Neuron (in vitro differentiated cells): ENCODE measurements around the gene NOS1AP.

Source experiments
- H2AFZ ChIP-seq: one replicate; pipeline ENCODE4 v1.6.1; 2013; ENCODE audit warnings: low read depth, mild to moderate bottlenecking, inconsistent platforms, low read length, moderate library complexity
- H3K27me3 ChIP-seq: one replicate; pipeline ENCODE4 v1.6.1; 2013; ENCODE audit warnings: low read length; ENCODE audit not compliant: insufficient read depth
- H3K36me3 ChIP-seq: one replicate; pipeline ENCODE4 v1.6.1; 2013; ENCODE audit warnings: low read length; ENCODE audit not compliant: insufficient read depth
- H3K4me1 ChIP-seq: one replicate; pipeline ENCODE4 v1.6.1; 2013; ENCODE audit warnings: low read length; ENCODE audit not compliant: insufficient read depth
- H3K4me3 ChIP-seq: 2 replicates; pipeline ENCODE4 v1.5.1; 2013; ENCODE audit warnings: mild to moderate bottlenecking, low read length, moderate library complexity
- H3K9me3 ChIP-seq: one replicate; pipeline ENCODE4 v1.6.1; 2013; ENCODE audit warnings: low read length

NOS1AP gene

GRCh38 chr1:162314206-162314605 lies 244.7 kb downstream of the NOS1AP start:
- Histone ChIP-seq H3K36me3 (no peaks in the 10 kb centered on the region), H3K4me3 (no peak overlapping the region), H3K27me3 (no peaks in the 10 kb centered on the region), H3K9me3 (no peaks in the 10 kb centered on the region), H2AFZ (no peak overlapping the region), H3K4me1 (peaks cover 19% of the 10 kb centered on the region)

- Histone ChIP-seq H2AFZ (no peak overlapping the region), H3K36me3 (no peaks in the 10 kb centered on the region), H3K9me3 (no peaks in the 10 kb centered on the region), H3K4me1 (peaks cover 11% of the 10 kb centered on the region), H3K4me3 (no peak overlapping the region), H3K27me3 (no peaks in the 10 kb centered on the region)
These were observed 246.2 kb downstream of the NOS1AP start for GRCh38 chr1:162315673-162316072.

GRCh38 chr1:162316187-162316586 lies 246.7 kb downstream of the NOS1AP start:
- no peak overlapping the region for H3K4me3 ChIP-seq
- no peaks in the 10 kb centered on the region for H3K27me3 ChIP-seq
- no peaks in the 10 kb centered on the region for H3K36me3 ChIP-seq
- H3K9me3 ChIP-seq = no peaks in the 10 kb centered on the region
- H3K4me1 ChIP-seq = peaks cover 6% of the 10 kb centered on the region
- H2AFZ ChIP-seq = no peak overlapping the region

- peaks cover 6% of the 10 kb centered on the region for H3K4me1 ChIP-seq
- no peaks in the 10 kb centered on the region for H3K27me3 ChIP-seq
- no peak overlapping the region for H3K4me3 ChIP-seq
- H3K36me3 ChIP-seq = no peaks in the 10 kb centered on the region
- no peak overlapping the region for H2AFZ ChIP-seq
- H3K9me3 ChIP-seq = no peaks in the 10 kb centered on the region
These were observed 248.1 kb downstream of the NOS1AP start for GRCh38 chr1:162317621-162318020.

- Histone ChIP-seq H3K27me3 (no peaks in the 10 kb centered on the region), H3K4me3 (no peak overlapping the region), H3K9me3 (no peaks in the 10 kb centered on the region), H3K36me3 (no peaks in the 10 kb centered on the region), H2AFZ (no peak overlapping the region), H3K4me1 (peaks cover 6% of the 10 kb centered on the region)
These were observed 250.1 kb downstream of the NOS1AP start for GRCh38 chr1:162319493-162320175.

- no peak overlapping the region for H2AFZ ChIP-seq
- H3K9me3 ChIP-seq = no peaks in the 10 kb centered on the region
- H3K27me3 ChIP-seq = no peaks in the 10 kb centered on the region
- H3K36me3 ChIP-seq = no peaks in the 10 kb centered on the region
- H3K4me1 ChIP-seq = peaks cover 6% of the 10 kb centered on the region
- no peak overlapping the region for H3K4me3 ChIP-seq
These were observed 252.4 kb downstream of the NOS1AP start for GRCh38 chr1:162321809-162322422.

GRCh38 chr1:162323023-162323422 lies 253.5 kb downstream of the NOS1AP start:
- Histone ChIP-seq H3K27me3 (no peaks in the 10 kb centered on the region), H3K4me3 (no peak overlapping the region), H3K9me3 (no peaks in the 10 kb centered on the region), H3K4me1 (peaks cover 2% of the 10 kb centered on the region), H2AFZ (no peak overlapping the region), H3K36me3 (no peaks in the 10 kb centered on the region)

GRCh38 chr1:162324396-162324795 lies 254.9 kb downstream of the NOS1AP start:
- Histone ChIP-seq H3K4me3 (no peak overlapping the region), H3K27me3 (no peaks in the 10 kb centered on the region), H3K9me3 (no peaks in the 10 kb centered on the region), H3K36me3 (no peaks in the 10 kb centered on the region), H3K4me1 (no peaks in the 10 kb centered on the region), H2AFZ (no peak overlapping the region)

GRCh38 chr1:162326559-162326958 lies 257.1 kb downstream of the NOS1AP start:
- no peak overlapping the region for H2AFZ ChIP-seq
- H3K4me1 ChIP-seq = no peaks in the 10 kb centered on the region
- no peaks in the 10 kb centered on the region for H3K27me3 ChIP-seq
- H3K36me3 ChIP-seq = no peaks in the 10 kb centered on the region
- no peak overlapping the region for H3K4me3 ChIP-seq
- no peaks in the 10 kb centered on the region for H3K9me3 ChIP-seq

- Histone ChIP-seq H3K36me3 (no peaks in the 10 kb centered on the region), H3K4me1 (no peaks in the 10 kb centered on the region), H3K27me3 (no peaks in the 10 kb centered on the region), H2AFZ (no peak overlapping the region), H3K4me3 (no peak overlapping the region), H3K9me3 (no peaks in the 10 kb centered on the region)
These were observed 257.8 kb downstream of the NOS1AP start for GRCh38 chr1:162327144-162327787.

GRCh38 chr1:162327788-162328165 lies 258.3 kb downstream of the NOS1AP start:
- Histone ChIP-seq H3K9me3 (no peaks in the 10 kb centered on the region), H3K27me3 (no peaks in the 10 kb centered on the region), H3K36me3 (no peaks in the 10 kb centered on the region), H3K4me1 (no peaks in the 10 kb centered on the region), H2AFZ (no peak overlapping the region), H3K4me3 (no peak overlapping the region)

- H3K4me1 ChIP-seq = peaks cover 5% of the 10 kb centered on the region
- H3K36me3 ChIP-seq = no peaks in the 10 kb centered on the region
- no peak overlapping the region for H3K4me3 ChIP-seq
- no peaks in the 10 kb centered on the region for H3K9me3 ChIP-seq
- H2AFZ ChIP-seq = no peak overlapping the region
- no peaks in the 10 kb centered on the region for H3K27me3 ChIP-seq
These were observed 259.0 kb downstream of the NOS1AP start for GRCh38 chr1:162328512-162328911.

GRCh38 chr1:162329826-162330225 lies 260.3 kb downstream of the NOS1AP start:
- no peaks in the 10 kb centered on the region for H3K9me3 ChIP-seq
- H2AFZ ChIP-seq = no peak overlapping the region
- H3K4me1 ChIP-seq = peaks cover 18% of the 10 kb centered on the region
- no peaks in the 10 kb centered on the region for H3K36me3 ChIP-seq
- H3K4me3 ChIP-seq = no peak overlapping the region
- no peaks in the 10 kb centered on the region for H3K27me3 ChIP-seq
